ENCODE measurements around the gene IKZF2. TPM values are rescaled to one million over a fixed set of nuclear protein-coding genes. Genes with fewer than 3 reads are reported as not detected.

The IKZF2 gene
- total RNA-seq, 2 experiments from 2014 or later = 20.0 to 45.1 TPM

DNA sequence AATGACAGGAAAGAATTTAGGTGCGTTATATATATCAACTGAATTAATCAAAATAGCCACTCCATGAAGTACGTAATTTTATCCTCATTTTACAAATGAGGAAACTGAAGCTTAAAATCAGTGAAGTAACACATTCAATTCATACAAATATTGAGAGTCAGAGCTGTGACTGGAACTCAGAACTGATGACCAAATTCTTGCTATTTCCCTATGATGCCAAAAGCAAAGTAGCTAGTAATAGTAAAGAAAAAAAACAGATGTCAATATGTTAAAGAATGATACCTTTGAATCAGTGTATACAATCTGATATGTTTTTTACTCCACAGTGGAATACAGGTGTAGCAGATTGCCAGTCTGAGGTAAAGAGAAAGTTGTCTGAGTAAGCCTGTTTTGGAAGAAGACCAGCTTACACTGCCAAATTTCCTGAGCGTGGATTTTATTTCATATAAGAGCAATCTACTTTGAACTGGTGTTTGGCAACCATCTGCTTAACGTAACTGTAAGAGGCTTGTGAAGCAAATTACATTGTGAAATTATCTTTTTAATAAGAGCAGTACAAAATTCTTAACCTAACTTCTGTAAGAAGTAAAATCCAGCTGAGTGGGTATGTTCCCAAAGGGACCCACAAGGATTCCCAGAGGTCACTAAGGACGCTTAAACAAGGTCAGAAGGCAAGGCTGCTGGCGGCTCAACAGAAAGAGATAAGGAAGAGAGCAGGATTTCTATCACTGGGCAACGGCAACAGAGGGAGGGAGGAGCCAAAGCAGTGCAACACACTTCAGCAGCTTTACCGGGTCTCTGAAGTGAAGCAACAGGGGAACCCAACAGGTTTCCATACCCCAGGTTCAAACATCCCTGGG lies 85.6 kb downstream of the IKZF2 start:
- Histone ChIP-seq H3K9me3 (ENCODE audit: low read length) (no peaks in the 10 kb centered on the region), H3K27ac (ENCODE audit: low read depth, low read length, poor library complexity, severe bottlenecking) (no peak overlapping the region), H3K4me3 (ENCODE audit: low read depth, low read length, poor library complexity, severe bottlenecking) (no peak overlapping the region), H3K9me2 (ENCODE audit: insufficient read depth, low read length) (no peaks in the 10 kb centered on the region), H3K79me2 (ENCODE audit: insufficient read depth, low read depth, low read length) (no peaks in the 10 kb centered on the region), H2AFZ (ENCODE audit: low read length) (no peak overlapping the region), H4K20me1 (ENCODE audit: insufficient read depth, low read length) (no peaks in the 10 kb centered on the region), H3K4me2 (ENCODE audit: low read length) (peak overlapping the region; percentile 7; the same call in 1 of the 2 replicates), H3K36me3 (ENCODE audit: insufficient read depth, low read length) (no peaks in the 10 kb centered on the region), H3K4me1 (ENCODE audit: insufficient read depth, low read length, poor library complexity, severe bottlenecking) (no peaks in the 10 kb centered on the region)
- intact Hi-C loops (cut with micrococcal nuclease; ENCODE audit: unreplicated experiment) = no loop called here
- BruUV-seq (replicated peaks) = no TSS peak
- DNase-seq (ENCODE audit: low spot score) = no peak
- TF ChIP-seq, protein P1, sequence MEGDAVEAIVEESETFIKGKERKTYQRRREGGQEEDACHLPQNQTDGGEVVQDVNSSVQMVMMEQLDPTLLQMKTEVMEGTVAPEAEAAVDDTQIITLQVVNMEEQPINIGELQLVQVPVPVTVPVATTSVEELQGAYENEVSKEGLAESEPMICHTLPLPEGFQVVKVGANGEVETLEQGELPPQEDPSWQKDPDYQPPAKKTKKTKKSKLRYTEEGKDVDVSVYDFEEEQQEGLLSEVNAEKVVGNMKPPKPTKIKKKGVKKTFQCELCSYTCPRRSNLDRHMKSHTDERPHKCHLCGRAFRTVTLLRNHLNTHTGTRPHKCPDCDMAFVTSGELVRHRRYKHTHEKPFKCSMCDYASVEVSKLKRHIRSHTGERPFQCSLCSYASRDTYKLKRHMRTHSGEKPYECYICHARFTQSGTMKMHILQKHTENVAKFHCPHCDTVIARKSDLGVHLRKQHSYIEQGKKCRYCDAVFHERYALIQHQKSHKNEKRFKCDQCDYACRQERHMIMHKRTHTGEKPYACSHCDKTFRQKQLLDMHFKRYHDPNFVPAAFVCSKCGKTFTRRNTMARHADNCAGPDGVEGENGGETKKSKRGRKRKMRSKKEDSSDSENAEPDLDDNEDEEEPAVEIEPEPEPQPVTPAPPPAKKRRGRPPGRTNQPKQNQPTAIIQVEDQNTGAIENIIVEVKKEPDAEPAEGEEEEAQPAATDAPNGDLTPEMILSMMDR (conservative IDR thresholded peaks at IDR 0.05; ENCODE audit: low read length) = no peak
- no peak for TF ChIP-seq EZH2phosphoT487 (IDR thresholded peaks at IDR 0.05; ENCODE audit: borderline replicate concordance, low read depth, low read length)
- ChIA-PET POLR2A (interaction anchor here (0.5 to 1.3 kb wide), 3 partner anchors 10 to 94 kb away, joined by 3 to 5 read pairs (median 4); no protein-coding TSS in a partner anchor), CTCF (ENCODE audit: unreplicated experiment) (no interaction called here)

DNA sequence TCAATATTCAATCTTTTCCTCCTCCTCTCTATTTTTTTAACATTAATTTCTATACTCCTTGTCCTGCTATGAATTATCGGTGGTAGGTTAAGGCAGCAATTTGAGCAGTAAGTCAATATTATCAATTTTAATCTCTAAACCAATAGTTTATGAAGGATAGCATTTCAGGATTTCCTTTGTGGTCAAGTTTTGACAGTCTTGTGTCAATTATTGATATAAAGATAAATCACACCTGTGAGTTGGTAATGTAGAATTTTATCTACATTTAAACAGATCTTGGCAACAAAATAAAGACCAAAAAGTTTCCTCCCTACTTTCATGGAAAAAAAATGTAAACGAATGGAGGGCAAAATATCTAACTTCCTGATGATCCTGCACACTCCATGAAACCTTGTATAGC lies 87.3 kb downstream of the IKZF2 start:
- ChIA-PET POLR2A (interaction anchor here (0.5 kb wide), 1 partner anchor 157 kb away, joined by 3 read pairs; no protein-coding TSS in a partner anchor), CTCF (ENCODE audit: unreplicated experiment) (no interaction called here)
- no peaks in the 10 kb centered on the region for H4K20me1 ChIP-seq (ENCODE audit: insufficient read depth, low read length)
- DNase-seq (ENCODE audit: low spot score) = no peak
- no peak overlapping the region for H3K4me3 ChIP-seq (ENCODE audit: low read depth, low read length, poor library complexity, severe bottlenecking)
- BruUV-seq (replicated peaks) = no TSS peak
- no peak overlapping the region for H3K4me2 ChIP-seq (ENCODE audit: low read length)
- no peaks in the 10 kb centered on the region for H3K36me3 ChIP-seq (ENCODE audit: insufficient read depth, low read length)
- no peak for TF ChIP-seq EZH2phosphoT487 (IDR thresholded peaks at IDR 0.05; ENCODE audit: borderline replicate concordance, low read depth, low read length)
- TF ChIP-seq, protein P1 (conservative IDR thresholded peaks at IDR 0.05; ENCODE audit: low read length) = no peak
- H3K9me3 ChIP-seq (ENCODE audit: low read length) = no peaks in the 10 kb centered on the region
- no peaks in the 10 kb centered on the region for H3K4me1 ChIP-seq (ENCODE audit: insufficient read depth, low read length, poor library complexity, severe bottlenecking)
- no peak overlapping the region for H2AFZ ChIP-seq (ENCODE audit: low read length)
- no peak overlapping the region for H3K27ac ChIP-seq (ENCODE audit: low read depth, low read length, poor library complexity, severe bottlenecking)
- no peaks in the 10 kb centered on the region for H3K9me2 ChIP-seq (ENCODE audit: insufficient read depth, low read length)
- intact Hi-C loops (cut with micrococcal nuclease; ENCODE audit: unreplicated experiment) = no loop called here
- H3K79me2 ChIP-seq (ENCODE audit: insufficient read depth, low read depth, low read length) = no peaks in the 10 kb centered on the region

DNA sequence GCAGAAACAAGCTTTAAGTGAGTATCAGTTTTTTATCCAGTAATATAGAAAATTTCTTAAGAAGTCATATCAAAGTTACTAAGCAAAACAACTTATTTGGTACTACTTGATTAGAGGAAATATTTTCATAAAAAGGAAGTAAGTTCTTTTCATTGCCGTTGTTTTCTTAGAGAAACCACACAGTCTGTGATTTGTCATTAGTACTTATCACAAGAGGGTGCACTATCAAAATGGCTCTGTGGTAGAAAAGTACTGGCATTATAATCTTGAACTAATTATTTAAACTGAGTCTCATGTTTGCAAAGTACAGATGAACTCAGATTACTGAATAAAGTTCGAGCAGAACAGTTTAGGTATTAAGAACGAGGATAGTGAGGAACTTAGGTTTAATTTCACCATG lies 93.4 kb downstream of the IKZF2 start:
- no peaks in the 10 kb centered on the region for H3K9me2 ChIP-seq (ENCODE audit: insufficient read depth, low read length)
- no peaks in the 10 kb centered on the region for H3K4me1 ChIP-seq (ENCODE audit: insufficient read depth, low read length, poor library complexity, severe bottlenecking)
- ChIA-PET POLR2A (no interaction called here), CTCF (ENCODE audit: unreplicated experiment) (no interaction called here)
- H3K36me3 ChIP-seq (ENCODE audit: insufficient read depth, low read length) = peaks cover 9% of the 10 kb centered on the region
- H3K27ac ChIP-seq (ENCODE audit: low read depth, low read length, poor library complexity, severe bottlenecking) = no peak overlapping the region
- no peak overlapping the region for H3K4me3 ChIP-seq (ENCODE audit: low read depth, low read length, poor library complexity, severe bottlenecking)
- no peak overlapping the region for H2AFZ ChIP-seq (ENCODE audit: low read length)
- intact Hi-C loops (cut with micrococcal nuclease; ENCODE audit: unreplicated experiment) = no loop called here
- no peak for DNase-seq (ENCODE audit: low spot score)
- no peaks in the 10 kb centered on the region for H3K79me2 ChIP-seq (ENCODE audit: insufficient read depth, low read depth, low read length)
- no peaks in the 10 kb centered on the region for H3K9me3 ChIP-seq (ENCODE audit: low read length)
- H4K20me1 ChIP-seq (ENCODE audit: insufficient read depth, low read length) = no peaks in the 10 kb centered on the region
- H3K4me2 ChIP-seq (ENCODE audit: low read length) = no peak overlapping the region
- TF ChIP-seq EZH2phosphoT487 (IDR thresholded peaks at IDR 0.05; ENCODE audit: borderline replicate concordance, low read depth, low read length) = no peak
- TF ChIP-seq, protein P1 (conservative IDR thresholded peaks at IDR 0.05; ENCODE audit: low read length) = no peak
- BruUV-seq (replicated peaks) = no TSS peak

Data from OCI-LY7 (cell line).